H9 (cell line): ENCODE results near the gene SLC25A29. TPM values are rescaled to one million over a fixed set of nuclear protein-coding genes. Genes with fewer than 3 reads are reported as not detected.

ENCODE experiments used
- DNase-seq: peaks from one replicate; pipeline ENCODE4 v3.0.0-alpha.2; 2017
- H2AFZ ChIP-seq: one replicate; pipeline ENCODE4 v1.6.1; 2013; ENCODE audit warnings: mild to moderate bottlenecking, low read length, control low read depth, moderate library complexity
- H2AK5ac ChIP-seq: 2 replicates; pipeline ENCODE4 v1.6.1; 2013; ENCODE audit warnings: low read length, control low read depth, mixed read lengths; ENCODE audit not compliant: insufficient read length
- H2BK120ac ChIP-seq: one replicate; pipeline ENCODE4 v1.6.1; 2013; ENCODE audit warnings: low read depth, mild to moderate bottlenecking, low read length, control low read depth, inconsistent platforms; ENCODE audit not compliant: poor library complexity, severe bottlenecking
- H2BK12ac ChIP-seq: 2 replicates; pipeline ENCODE4 v1.6.1; 2013; ENCODE audit warnings: low read length, control low read depth, mixed read lengths, low read depth; ENCODE audit not compliant: insufficient read length
- H2BK15ac ChIP-seq: 2 replicates; pipeline ENCODE4 v1.6.1; 2013; ENCODE audit warnings: low read depth, low read length, control low read depth
- H2BK20ac ChIP-seq: one replicate; pipeline ENCODE4 v1.6.1; 2013; ENCODE audit warnings: low read depth, mild to moderate bottlenecking, low read length, control low read depth, inconsistent platforms; ENCODE audit not compliant: poor library complexity, severe bottlenecking
- H2BK5ac ChIP-seq: 2 replicates; pipeline ENCODE4 v1.6.1; 2013; ENCODE audit warnings: low read length, control low read depth, mixed read lengths; ENCODE audit not compliant: insufficient read length
- H3K14ac ChIP-seq: 2 replicates; pipeline ENCODE4 v1.6.1; 2013; ENCODE audit warnings: low read length, control low read depth; ENCODE audit not compliant: insufficient read depth
- H3K18ac ChIP-seq: 2 replicates; pipeline ENCODE4 v1.6.1; 2013; ENCODE audit warnings: low read depth, mild to moderate bottlenecking, mixed read lengths, low read length, control low read depth; ENCODE audit not compliant: insufficient read length
- H3K23ac ChIP-seq: 2 replicates; pipeline ENCODE4 v1.6.1; 2013; ENCODE audit warnings: low read length, control low read depth, mixed read lengths, low read depth; ENCODE audit not compliant: insufficient read length
- H3K23me2 ChIP-seq: 2 replicates; pipeline ENCODE4 v1.6.1; 2013; ENCODE audit warnings: low read depth, mild to moderate bottlenecking, mixed read lengths, low read length, control low read depth; ENCODE audit not compliant: insufficient read length, poor library complexity, severe bottlenecking
- H3K27ac ChIP-seq: 2 replicates; pipeline ENCODE4 v1.5.1; 2013; ENCODE audit warnings: low read length, control low read depth, mixed read lengths, low read depth; ENCODE audit not compliant: insufficient read length
- H3K27me3 ChIP-seq: 2 replicates; pipeline ENCODE4 v1.6.1; 2013; ENCODE audit warnings: low read length, control low read depth, inconsistent platforms; ENCODE audit not compliant: insufficient read depth
- H3K4ac ChIP-seq: 2 replicates; pipeline ENCODE4 v1.6.1; 2013; ENCODE audit warnings: low read depth, mild to moderate bottlenecking, control low read depth, inconsistent platforms, low read length, moderate library complexity
- H3K4me1 ChIP-seq: 2 replicates; pipeline ENCODE4 v1.6.1; 2013; ENCODE audit warnings: low read length, control low read depth, inconsistent platforms; ENCODE audit not compliant: insufficient read depth
- H3K4me2 ChIP-seq: 2 replicates; pipeline ENCODE4 v1.6.1; 2013; ENCODE audit warnings: low read length, control low read depth, mixed read lengths; ENCODE audit not compliant: insufficient read length, insufficient read depth
- H3K56ac ChIP-seq: 2 replicates; pipeline ENCODE4 v1.6.1; 2013; ENCODE audit warnings: low read depth, mild to moderate bottlenecking, mixed read lengths, low read length, control low read depth; ENCODE audit not compliant: insufficient read length
- H3K79me1 ChIP-seq: 2 replicates; pipeline ENCODE4 v1.6.1; 2013; ENCODE audit warnings: low read depth, mild to moderate bottlenecking, moderate library complexity, low read length, control low read depth, inconsistent platforms; ENCODE audit not compliant: insufficient read depth, poor library complexity, severe bottlenecking
- H3K79me2 ChIP-seq: 2 replicates; pipeline ENCODE4 v1.6.1; 2013; ENCODE audit warnings: low read length, control low read depth, inconsistent platforms; ENCODE audit not compliant: insufficient read depth
- H3K9ac ChIP-seq: 2 replicates; pipeline ENCODE4 v1.6.1; 2013; ENCODE audit warnings: low read length, control low read depth, mixed read lengths; ENCODE audit not compliant: insufficient read length; ENCODE audit errors: extremely low read depth
- H3K9me3 ChIP-seq: one replicate; pipeline ENCODE4 v1.6.1; 2013; ENCODE audit warnings: low read depth, low read length, inconsistent platforms; ENCODE audit not compliant: control insufficient read depth
- H3T11ph ChIP-seq: one replicate; pipeline ENCODE4 v1.6.1; 2013; ENCODE audit warnings: mild to moderate bottlenecking, low read length, control low read depth, inconsistent platforms
- H4K20me1 ChIP-seq: one replicate; pipeline ENCODE4 v1.6.1; 2013; ENCODE audit not compliant: control insufficient read depth, insufficient read length, insufficient read depth
- H4K5ac ChIP-seq: 2 replicates; pipeline ENCODE4 v1.6.1; 2013; ENCODE audit warnings: low read depth, mild to moderate bottlenecking, mixed read lengths, low read length, control low read depth; ENCODE audit not compliant: insufficient read length
- H4K8ac ChIP-seq: replicated peaks from 2 replicates; pipeline ENCODE4 v1.6.1; 2013; ENCODE audit warnings: low read length, control low read depth, mixed read lengths, low read depth; ENCODE audit not compliant: insufficient read length
- H4K91ac ChIP-seq: 2 replicates; pipeline ENCODE4 v1.6.1; 2013; ENCODE audit warnings: low read depth, mild to moderate bottlenecking, moderate library complexity, mixed read lengths, low read length, control low read depth; ENCODE audit not compliant: insufficient read length
- H3K27ac Mint-ChIP-seq, 3 experiments: 2 replicates in 2 of 3; 3 replicates in 1 of 3; pipeline ENCODE4 v1.8.0; 2020 to 2021; ENCODE audit warnings: mixed read lengths in 3 of 3, mild to moderate bottlenecking in 1 of 3, moderate library complexity in 1 of 3
- H3K27me3 Mint-ChIP-seq: 2 replicates; pipeline ENCODE4 v1.8.0; 2021; ENCODE audit warnings: low read depth, mild to moderate bottlenecking, moderate library complexity, mixed read lengths
- H3K36me3 Mint-ChIP-seq, 3 experiments: 2 replicates in 2 of 3; 3 replicates in 1 of 3; pipeline ENCODE4 v1.8.0; 2020 to 2021; ENCODE audit warnings: low read depth in 3 of 3, mixed read lengths in 3 of 3; ENCODE audit not compliant: insufficient read depth in 1 of 3
- H3K4me1 Mint-ChIP-seq, 2 experiments: 2 replicates each; pipeline ENCODE4 v1.8.0; 2020; ENCODE audit warnings: mixed read lengths in 2 of 2
- H3K4me3 Mint-ChIP-seq, 2 experiments: 2 replicates in 1 of 2; 3 replicates in 1 of 2; pipeline ENCODE4 v1.8.0; 2020 to 2021; ENCODE audit warnings: mild to moderate bottlenecking in 2 of 2, mixed read lengths in 2 of 2, moderate library complexity in 1 of 2
- H3K9me3 Mint-ChIP-seq, 2 experiments: 2 replicates in 1 of 2; 3 replicates in 1 of 2; pipeline ENCODE4 v1.8.0; 2020; ENCODE audit warnings: mild to moderate bottlenecking in 2 of 2, mixed read lengths in 2 of 2, moderate library complexity in 1 of 2
- CTCF ChIP-seq: fragments of 200-600 bp; sonication (generic); conservative IDR thresholded peaks from 3 replicates; pipeline ENCODE4 v1.8.0; 2021; ENCODE audit warnings: antibody characterized with exemption, mild to moderate bottlenecking
- WGBS: extraction: QIAGEN DNeasy Blood & Tissue Kit; methylation state at CpG from one replicate; pipeline ENCODE4 v1.1.7; 2013; ENCODE audit warnings: missing lambda C conversion rate, low lambda C conversion rate, mixed read lengths; ENCODE audit not compliant: insufficient read length; ENCODE audit errors: extremely low coverage; 5-methylcytosine and 5-hydroxymethylcytosine counted together
- total RNA-seq: library from RNA; stranded (reverse); gene quantifications from 2 replicates; pipeline ENCODE4 v1.2.1, GENCODE V29; 2021

The SLC25A29 gene
- total RNA-seq, 1 experiment from 2014 or later: 175 TPM

- Histone ChIP-seq H3K79me2 (peaks cover 8% of the 10 kb centered on the region; the same call in 1 of the 2 replicates), H2BK15ac (no peak overlapping the region), H2AFZ (no peak overlapping the region), H2BK5ac (no peak overlapping the region), H3K18ac (no peak overlapping the region), H2BK20ac (no peak overlapping the region), H3K14ac (no peak overlapping the region), H3K27ac (no peak overlapping the region), H3K4me2 (peak overlapping the region; percentile 75), H3K9me3 (no peaks in the 10 kb centered on the region), H4K5ac (no peak overlapping the region), H3K23me2 (peaks cover 16% of the 10 kb centered on the region), H4K8ac (no peak overlapping the region), H3K27me3 (no peaks in the 10 kb centered on the region), H4K20me1 (peaks cover 4% of the 10 kb centered on the region), H3K4ac (no peak overlapping the region), H2BK120ac (no peak overlapping the region), H3K23ac (no peak overlapping the region), H3K9ac (no peak overlapping the region), H4K91ac (no peak overlapping the region), H3K56ac (no peak overlapping the region), H3T11ph (no peak overlapping the region), H3K79me1 (peaks cover 3% of the 10 kb centered on the region), H3K4me1 (no peaks in the 10 kb centered on the region; the same call in 1 of the 2 replicates), H2AK5ac (no peak overlapping the region), H2BK12ac (no peak overlapping the region)
- DNase-seq: no peak
- peaks cover 18 to 26% (median 26%) of the 10 kb centered on the region in 3 experiments for H3K36me3 Mint-ChIP-seq
- no peaks in the 10 kb centered on the region; a peak in 2 of 5 replicates for H3K9me3 Mint-ChIP-seq
- peak overlapping the region; percentile 26 to 56; a peak in 4 of 5 replicates for H3K4me3 Mint-ChIP-seq
- H3K27me3 Mint-ChIP-seq: peaks cover 1% of the 10 kb centered on the region
- WGBS: no CpG with 5 or more reads among the region's 4 CpGs
- TF ChIP-seq CTCF: no peak
- peaks cover 27 to 35% of the 10 kb centered on the region in 2 experiments for H3K4me1 Mint-ChIP-seq
- H3K27ac Mint-ChIP-seq: peak overlapping the region in 1 of 3 experiments; percentile 17; a peak in 1 of 7 replicates
Measured at GRCh38 chr14:100303925-100304324, 2.3 kb downstream of the SLC25A29 start.
